ENCODE measurements around the gene ACBD6. TPM values are rescaled to one million over a fixed set of nuclear protein-coding genes. Genes with fewer than 3 reads are reported as not detected.
A peak's percentile ranks its signal among the peaks of the same experiment; 100 is the strongest.
"Not testable (repeated sequence)": the region's sequence is repeated elsewhere in the genome, so short reads cannot be mapped to it uniquely, and the experiment has no call there.

ACBD6 gene
- total RNA-seq, 1 experiment from 2014 or later: 67.6 TPM

- DNase-seq (ENCODE audit: low spot score): peak; percentile 25
Observed at GRCh38 chr1:180415985-180416633, 86.3 kb downstream of the ACBD6 start.

GRCh38 chr1:180415236-180415848, 87.0 kb downstream of the ACBD6 start:
- no peak for DNase-seq (ENCODE audit: low spot score)

GRCh38 chr1:180412583-180412982, 89.8 kb downstream of the ACBD6 start:
- DNase-seq (ENCODE audit: low spot score): no peak

- not testable (repeated sequence) for DNase-seq (ENCODE audit: low spot score)
Observed at GRCh38 chr1:180408128-180408527, 94.2 kb downstream of the ACBD6 start.

GRCh38 chr1:180407051-180407450, 95.3 kb downstream of the ACBD6 start:
- no peak for DNase-seq (ENCODE audit: low spot score)

- no peak for DNase-seq (ENCODE audit: low spot score)
Observed at GRCh38 chr1:180402551-180402950, 99.8 kb downstream of the ACBD6 start.

GRCh38 chr1:180402001-180402400, 100.4 kb downstream of the ACBD6 start:
- DNase-seq (ENCODE audit: low spot score): no peak

GRCh38 chr1:180397175-180397574, 105.2 kb downstream of the ACBD6 start:
- no peak for DNase-seq (ENCODE audit: low spot score)

- DNase-seq (ENCODE audit: low spot score): no peak
Observed at GRCh38 chr1:180392427-180393145, 109.8 kb downstream of the ACBD6 start.

- no peak for DNase-seq (ENCODE audit: low spot score)
Observed at GRCh38 chr1:180392020-180392419, 110.4 kb downstream of the ACBD6 start.

GRCh38 chr1:180387413-180387812, 115.0 kb downstream of the ACBD6 start:
- DNase-seq (ENCODE audit: low spot score): no peak

GRCh38 chr1:180386745-180387367, 115.5 kb downstream of the ACBD6 start:
- DNase-seq (ENCODE audit: low spot score): no peak

- DNase-seq (ENCODE audit: low spot score): no peak
Observed at GRCh38 chr1:180385144-180385543, 117.2 kb downstream of the ACBD6 start.

- DNase-seq (ENCODE audit: low spot score): no peak
Observed at GRCh38 chr1:180384286-180385005, 117.9 kb downstream of the ACBD6 start.

GRCh38 chr1:180382326-180383115, 119.9 kb downstream of the ACBD6 start:
- DNase-seq (ENCODE audit: low spot score): no peak

- no peak for DNase-seq (ENCODE audit: low spot score)
Observed at GRCh38 chr1:180381184-180381580, 121.2 kb downstream of the ACBD6 start.

GRCh38 chr1:180380259-180381183, 121.9 kb downstream of the ACBD6 start:
- no peak for DNase-seq (ENCODE audit: low spot score)

GRCh38 chr1:180376800-180377199, 125.6 kb downstream of the ACBD6 start:
- no peak for DNase-seq (ENCODE audit: low spot score)

GRCh38 chr1:180376253-180376652, 126.1 kb downstream of the ACBD6 start:
- no peak for DNase-seq (ENCODE audit: low spot score)

GRCh38 chr1:180372728-180373127, 129.6 kb downstream of the ACBD6 start:
- DNase-seq (ENCODE audit: low spot score): no peak

Data from H4 (cell line).